Neural crest cell (in vitro differentiated cells): ENCODE results near the gene LECT2. TPM values are rescaled to one million over a fixed set of nuclear protein-coding genes. Genes with fewer than 3 reads are reported as not detected.

Experiments
- DNase-seq: peaks from one replicate; pipeline ENCODE4 v3.0.0; 2021; ENCODE audit warnings: low read depth, mixed read lengths, low spot score
- H3K27ac Mint-ChIP-seq: one replicate; pipeline ENCODE4 v1.8.0; 2021; ENCODE audit warnings: mild to moderate bottlenecking, mixed read lengths; ENCODE audit not compliant: unreplicated experiment
- H3K27me3 Mint-ChIP-seq: 2 replicates; pipeline ENCODE4 v1.8.0; 2021; ENCODE audit warnings: low read depth, mild to moderate bottlenecking, mixed read lengths
- H3K36me3 Mint-ChIP-seq: 2 replicates; pipeline ENCODE4 v1.8.0; 2021; ENCODE audit warnings: low read depth, mild to moderate bottlenecking, mixed read lengths
- H3K4me1 Mint-ChIP-seq: 2 replicates; pipeline ENCODE4 v1.8.0; 2021; ENCODE audit warnings: mixed read lengths
- H3K4me3 Mint-ChIP-seq: one replicate; pipeline ENCODE4 v1.8.0; 2021; ENCODE audit warnings: mild to moderate bottlenecking, mixed read lengths
- H3K9me3 Mint-ChIP-seq: 2 replicates; pipeline ENCODE4 v1.8.0; 2021; ENCODE audit warnings: mixed read lengths
- total RNA-seq: library from RNA; stranded (reverse); gene quantifications from 2 replicates; pipeline ENCODE4 v1.2.1, GENCODE V29; 2021
- TF ChIP-seq, protein P1 (sequence below): fragments of 200-600 bp; sonication (generic); conservative IDR thresholded peaks from 2 replicates; pipeline ENCODE4 v1.5.0; 2021; ENCODE audit warnings: antibody characterized with exemption, mild to moderate bottlenecking

Gene LECT2
- total RNA-seq, 1 donor from 2014 or later, result not detected

DNA sequence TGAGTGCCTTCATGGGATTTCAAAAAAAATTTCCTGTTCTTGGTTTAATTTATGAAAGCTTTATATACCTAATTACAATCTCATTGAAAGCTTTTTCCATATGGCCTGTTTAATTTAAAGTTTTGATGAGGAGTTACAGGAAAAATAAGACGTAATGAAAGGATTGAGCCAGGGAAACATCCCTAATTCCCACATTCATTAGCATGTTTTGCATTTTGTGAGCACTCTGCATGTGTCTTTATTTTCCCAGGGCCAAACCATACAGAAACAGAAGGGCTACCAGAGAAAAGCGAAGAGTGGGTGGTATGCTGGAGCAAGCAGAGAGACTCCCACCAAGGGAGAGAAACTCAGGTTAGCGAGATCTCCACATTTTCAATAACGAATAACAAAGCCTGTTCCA, 20.3 kb upstream of the LECT2 start:
- H3K27me3 Mint-ChIP-seq, result peaks cover 50% of the 10 kb centered on the region
- DNase-seq, result no peak
- TF ChIP-seq, protein P1, sequence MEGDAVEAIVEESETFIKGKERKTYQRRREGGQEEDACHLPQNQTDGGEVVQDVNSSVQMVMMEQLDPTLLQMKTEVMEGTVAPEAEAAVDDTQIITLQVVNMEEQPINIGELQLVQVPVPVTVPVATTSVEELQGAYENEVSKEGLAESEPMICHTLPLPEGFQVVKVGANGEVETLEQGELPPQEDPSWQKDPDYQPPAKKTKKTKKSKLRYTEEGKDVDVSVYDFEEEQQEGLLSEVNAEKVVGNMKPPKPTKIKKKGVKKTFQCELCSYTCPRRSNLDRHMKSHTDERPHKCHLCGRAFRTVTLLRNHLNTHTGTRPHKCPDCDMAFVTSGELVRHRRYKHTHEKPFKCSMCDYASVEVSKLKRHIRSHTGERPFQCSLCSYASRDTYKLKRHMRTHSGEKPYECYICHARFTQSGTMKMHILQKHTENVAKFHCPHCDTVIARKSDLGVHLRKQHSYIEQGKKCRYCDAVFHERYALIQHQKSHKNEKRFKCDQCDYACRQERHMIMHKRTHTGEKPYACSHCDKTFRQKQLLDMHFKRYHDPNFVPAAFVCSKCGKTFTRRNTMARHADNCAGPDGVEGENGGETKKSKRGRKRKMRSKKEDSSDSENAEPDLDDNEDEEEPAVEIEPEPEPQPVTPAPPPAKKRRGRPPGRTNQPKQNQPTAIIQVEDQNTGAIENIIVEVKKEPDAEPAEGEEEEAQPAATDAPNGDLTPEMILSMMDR, result no peak
- no peaks in the 10 kb centered on the region for H3K36me3 Mint-ChIP-seq
- no peak overlapping the region for H3K27ac Mint-ChIP-seq
- peaks cover 5% of the 10 kb centered on the region for H3K9me3 Mint-ChIP-seq
- H3K4me1 Mint-ChIP-seq, result peaks cover 12% of the 10 kb centered on the region
- H3K4me3 Mint-ChIP-seq, result no peak overlapping the region

DNA sequence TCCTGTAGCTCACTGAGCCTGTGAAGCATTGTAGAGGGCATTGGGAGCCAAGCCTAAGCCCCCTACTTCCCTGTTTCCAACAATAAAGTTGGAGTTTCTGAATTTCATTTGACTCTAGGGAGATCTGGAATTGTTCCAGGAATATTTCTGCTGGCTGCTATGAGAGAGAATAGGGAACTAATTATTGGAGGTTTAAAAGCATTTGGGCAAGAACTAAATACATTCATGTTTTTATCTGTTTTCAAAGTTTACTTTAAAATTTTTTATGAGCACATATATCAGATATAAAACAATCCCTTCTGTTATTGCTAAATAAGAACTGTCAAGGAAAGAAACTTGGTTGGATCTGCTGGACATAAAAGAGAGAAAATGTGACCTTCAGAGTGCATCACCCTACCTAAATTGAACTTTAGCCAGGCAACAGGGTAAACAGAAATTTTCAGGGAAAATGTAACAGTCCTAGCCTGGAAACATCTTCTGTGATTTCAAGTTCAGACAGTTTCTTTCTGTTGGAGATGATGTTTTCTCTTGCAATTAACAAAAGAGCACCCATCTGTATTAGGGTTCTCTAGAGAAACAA, 19.3 kb upstream of the LECT2 start:
- DNase-seq, result no peak
- H3K4me1 Mint-ChIP-seq, result peaks cover 12% of the 10 kb centered on the region
- no peaks in the 10 kb centered on the region for H3K36me3 Mint-ChIP-seq
- peaks cover 41% of the 10 kb centered on the region for H3K27me3 Mint-ChIP-seq
- TF ChIP-seq, protein P1, result no peak
- no peak overlapping the region for H3K4me3 Mint-ChIP-seq
- no peak overlapping the region for H3K27ac Mint-ChIP-seq
- H3K9me3 Mint-ChIP-seq, result peaks cover 5% of the 10 kb centered on the region

DNA sequence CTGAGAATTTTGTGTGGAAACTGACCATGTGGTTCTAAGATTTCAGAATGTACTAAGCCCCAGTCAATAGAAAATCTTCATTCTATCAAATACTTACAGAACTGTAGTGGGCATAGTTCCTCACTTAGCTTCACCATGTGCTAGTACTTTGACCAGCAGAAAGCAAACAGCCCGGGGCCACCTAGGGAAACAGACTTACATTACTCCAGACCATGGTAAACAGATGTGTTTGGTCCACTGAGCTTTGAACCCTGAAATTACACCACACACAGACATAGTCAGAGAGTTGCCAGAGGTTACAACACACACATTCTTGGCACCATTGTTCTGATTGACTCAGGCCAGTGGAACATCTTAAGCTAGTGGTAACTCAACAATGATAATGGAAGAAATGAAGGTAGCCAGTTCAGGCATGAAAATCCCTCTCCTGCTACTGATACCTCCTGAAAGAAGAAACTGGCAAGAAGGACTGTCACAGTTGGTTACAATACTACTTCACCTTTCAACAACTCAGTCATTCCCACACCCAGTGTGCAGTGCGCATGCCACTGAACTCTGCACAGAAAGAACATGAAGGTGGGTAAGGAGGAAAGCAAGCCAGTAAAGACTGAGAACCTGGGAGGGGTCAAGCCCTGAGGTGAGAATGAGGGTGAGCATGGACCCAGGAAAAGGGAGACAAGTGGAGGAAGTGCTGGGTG, 18.7 kb upstream of the LECT2 start:
- peaks cover 12% of the 10 kb centered on the region for H3K4me1 Mint-ChIP-seq
- no peak for DNase-seq
- H3K27ac Mint-ChIP-seq, result no peak overlapping the region
- H3K27me3 Mint-ChIP-seq, result peaks cover 40% of the 10 kb centered on the region
- TF ChIP-seq, protein P1, result no peak
- peaks cover 5% of the 10 kb centered on the region for H3K9me3 Mint-ChIP-seq
- H3K36me3 Mint-ChIP-seq, result no peaks in the 10 kb centered on the region
- no peak overlapping the region for H3K4me3 Mint-ChIP-seq

DNA sequence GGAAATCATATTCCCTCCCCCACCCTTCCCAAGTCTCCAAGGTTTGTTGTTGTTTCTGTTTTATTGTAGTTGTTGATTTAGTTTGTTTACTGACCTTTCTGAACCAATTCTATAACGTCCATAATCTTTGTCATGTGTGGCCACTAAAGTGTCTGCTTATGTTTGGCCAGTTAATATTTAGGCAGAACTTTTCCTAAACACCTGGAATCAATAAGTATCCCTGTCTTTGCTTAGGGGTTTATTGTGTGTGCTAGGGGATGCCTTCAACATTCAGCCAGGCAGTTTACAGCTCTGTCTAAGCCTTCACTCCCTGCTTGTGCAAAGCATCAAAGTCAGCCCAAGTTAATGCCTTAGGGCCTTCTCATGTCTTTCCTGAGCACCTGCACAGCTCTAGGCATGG, 16.9 kb upstream of the LECT2 start:
- H3K9me3 Mint-ChIP-seq, result peaks cover 2% of the 10 kb centered on the region
- H3K36me3 Mint-ChIP-seq, result no peaks in the 10 kb centered on the region
- TF ChIP-seq, protein P1, result no peak
- no peak for DNase-seq
- peaks cover 12% of the 10 kb centered on the region for H3K4me1 Mint-ChIP-seq
- H3K4me3 Mint-ChIP-seq, result no peak overlapping the region
- H3K27ac Mint-ChIP-seq, result no peak overlapping the region
- peaks cover 26% of the 10 kb centered on the region for H3K27me3 Mint-ChIP-seq

DNA sequence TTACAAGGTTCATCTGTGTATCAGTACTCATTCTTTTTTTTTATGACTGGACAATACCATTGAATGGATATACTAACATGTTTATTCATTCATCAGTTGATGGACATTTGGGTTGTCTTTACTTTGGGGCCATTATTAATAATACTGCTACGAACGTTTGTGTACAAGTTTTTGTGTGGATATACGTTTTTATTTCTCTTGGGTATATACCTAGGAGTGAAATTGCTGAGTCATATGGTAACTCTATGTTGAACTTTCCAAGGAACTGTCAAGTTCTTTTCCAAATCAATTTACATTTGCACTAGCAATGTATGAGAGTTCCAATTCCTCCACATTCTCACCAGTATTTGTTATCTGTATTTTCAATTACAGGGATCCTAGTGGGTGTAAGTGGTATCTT, 12.0 kb upstream of the LECT2 start:
- Mint-ChIP-seq H3K36me3 (no peaks in the 10 kb centered on the region), H3K27me3 (peaks cover 4% of the 10 kb centered on the region), H3K27ac (no peak overlapping the region), H3K4me3 (no peak overlapping the region), H3K4me1 (no peaks in the 10 kb centered on the region), H3K9me3 (peaks cover 2% of the 10 kb centered on the region)
- TF ChIP-seq, protein P1, result no peak
- DNase-seq, result no peak
